ENCODE results near the gene LRP6. TPM values are rescaled to one million over a fixed set of nuclear protein-coding genes. Genes with fewer than 3 reads are reported as not detected.
"Not testable (repeated sequence)": the region's sequence is repeated elsewhere in the genome, so short reads cannot be mapped to it uniquely, and the experiment has no call there.

The LRP6 gene
- polyA plus RNA-seq, 4 donors: 59.1 to 62.4 (median 60.9) TPM

DNA sequence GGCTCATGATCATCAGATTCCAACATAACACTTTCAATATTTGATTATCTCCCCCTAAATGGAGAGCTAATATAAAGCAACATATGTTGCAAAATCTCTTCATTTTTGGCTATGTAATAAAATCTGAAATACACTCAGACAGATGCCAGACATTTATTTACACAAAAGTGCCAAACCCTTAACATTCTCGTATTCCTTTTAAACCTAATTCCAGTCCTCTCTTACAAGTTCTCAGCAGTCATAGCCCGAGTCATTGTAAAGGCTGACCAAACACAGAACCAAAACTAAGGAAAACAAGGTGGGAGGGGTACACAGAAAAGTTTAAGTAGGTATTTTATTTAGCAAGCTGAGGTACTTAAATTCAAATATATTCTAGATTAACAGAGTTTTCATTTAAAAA is 81.4 kb downstream of the LRP6 start:
- no peak for DNase-seq (ENCODE audit: low read depth in 4 of 4, low spot score in 3 of 4)

DNA sequence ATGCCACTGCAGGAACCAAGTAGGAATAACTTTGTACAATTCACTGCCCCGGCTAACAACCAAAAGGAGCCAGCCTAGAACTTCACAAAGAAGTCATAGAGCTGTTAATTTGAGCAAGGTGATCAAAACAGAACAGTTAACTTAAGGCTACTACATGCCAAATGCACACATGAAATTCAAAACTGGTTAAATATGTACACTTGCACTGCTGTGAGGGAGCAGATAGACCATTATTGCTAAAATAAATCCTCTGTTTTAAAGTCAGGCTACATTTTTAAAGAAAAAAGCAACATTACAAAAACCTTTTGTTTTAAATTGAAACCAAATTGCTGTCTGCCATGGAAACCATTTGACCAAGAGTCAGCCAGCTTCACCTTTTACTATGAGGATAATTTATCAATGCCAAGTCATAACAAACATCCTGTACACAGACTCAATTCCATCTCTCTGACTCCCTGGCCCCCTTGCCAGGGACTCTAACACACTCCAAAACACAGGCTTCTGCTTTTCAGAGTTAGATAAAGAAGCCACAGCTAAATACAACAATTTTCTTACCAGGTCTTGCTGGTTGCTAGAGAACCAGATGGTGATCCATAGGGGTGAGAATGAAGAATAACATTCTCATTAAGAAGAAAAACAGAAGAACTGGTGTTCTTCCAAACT is 84.0 kb downstream of the LRP6 start:
- DNase-seq (ENCODE audit: low read depth in 4 of 4, low spot score in 3 of 4): no peak

DNA sequence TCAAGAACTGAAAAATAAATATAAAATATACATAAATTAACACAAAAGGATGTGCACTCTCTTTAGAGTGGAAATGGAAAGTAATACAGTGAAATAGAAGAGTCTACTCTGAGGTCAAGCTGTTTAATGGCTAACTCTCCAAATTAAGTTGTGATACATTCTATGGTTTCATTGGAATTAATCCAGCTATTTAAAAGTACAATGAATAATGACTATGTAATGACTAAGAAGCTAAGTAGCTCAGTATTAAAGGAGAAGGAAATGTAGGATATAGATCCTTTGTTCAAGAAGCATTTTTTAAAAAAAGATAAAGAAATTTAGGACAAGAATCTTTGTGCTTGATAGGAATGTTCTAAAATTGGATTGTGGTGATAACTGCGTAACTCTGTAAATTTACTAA is 85.3 kb downstream of the LRP6 start:
- DNase-seq (ENCODE audit: low read depth in 4 of 4, low spot score in 3 of 4): no peak

DNA sequence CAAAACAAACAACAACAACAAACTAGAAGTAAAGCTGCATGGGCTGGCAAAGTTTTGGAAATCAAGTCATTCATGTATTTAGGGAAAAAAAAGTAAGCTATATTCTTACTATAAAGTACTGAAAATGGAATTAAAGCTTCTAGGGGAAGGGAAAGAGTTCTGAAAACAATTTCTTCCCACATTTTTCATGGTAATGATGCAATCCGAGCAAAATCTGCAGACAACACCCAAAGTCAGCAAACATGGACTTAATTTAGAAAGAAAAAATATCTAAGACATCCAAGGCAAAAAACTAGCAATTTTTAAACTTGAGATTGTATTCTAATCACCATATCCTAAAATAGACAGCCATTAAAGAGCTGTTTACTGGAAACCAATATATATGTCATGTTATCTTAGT is 86.3 kb downstream of the LRP6 start:
- no peak for DNase-seq (ENCODE audit: low read depth in 4 of 4, low spot score in 3 of 4)

DNA sequence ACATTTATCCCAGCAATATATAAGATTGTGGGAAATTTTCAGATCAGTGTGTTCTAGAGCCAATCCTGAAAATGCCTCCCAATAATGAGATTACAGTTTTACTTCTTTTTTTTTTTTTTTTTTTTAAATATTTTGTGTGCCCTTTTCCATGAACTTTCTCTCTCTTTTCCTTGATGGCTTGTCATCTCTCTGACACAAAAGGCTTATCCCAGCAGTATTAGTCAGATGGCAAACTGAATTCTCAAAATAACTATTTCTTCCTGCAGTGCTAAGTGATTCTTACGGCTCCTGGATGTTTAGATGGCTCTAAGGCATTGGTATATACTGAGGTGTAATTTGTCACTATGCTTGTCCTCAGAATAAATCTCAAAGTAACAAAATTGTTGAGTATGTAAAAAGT is 86.7 kb downstream of the LRP6 start:
- DNase-seq (ENCODE audit: low read depth in 4 of 4, low spot score in 3 of 4): no peak

DNA sequence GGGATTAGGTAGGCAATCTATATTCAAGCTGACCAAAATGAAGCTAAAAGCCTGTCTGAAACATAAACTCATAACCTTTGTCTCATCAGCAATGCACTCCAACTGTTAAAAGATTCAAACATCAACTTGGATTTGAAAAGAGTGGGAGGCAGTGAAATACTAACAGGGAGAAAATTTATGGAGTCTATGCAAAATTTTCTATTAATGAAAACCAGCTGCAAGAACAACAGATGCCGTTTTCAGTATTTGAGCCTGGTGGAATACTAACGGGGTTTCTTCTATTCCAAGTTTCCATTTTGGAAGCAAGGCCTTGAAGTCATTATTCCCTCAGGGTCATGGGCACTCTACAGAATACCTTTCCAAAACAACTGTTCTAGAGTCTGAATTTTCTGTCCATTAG is 88.3 kb downstream of the LRP6 start:
- DNase-seq (ENCODE audit: low read depth in 4 of 4, low spot score in 3 of 4): no peak

DNA sequence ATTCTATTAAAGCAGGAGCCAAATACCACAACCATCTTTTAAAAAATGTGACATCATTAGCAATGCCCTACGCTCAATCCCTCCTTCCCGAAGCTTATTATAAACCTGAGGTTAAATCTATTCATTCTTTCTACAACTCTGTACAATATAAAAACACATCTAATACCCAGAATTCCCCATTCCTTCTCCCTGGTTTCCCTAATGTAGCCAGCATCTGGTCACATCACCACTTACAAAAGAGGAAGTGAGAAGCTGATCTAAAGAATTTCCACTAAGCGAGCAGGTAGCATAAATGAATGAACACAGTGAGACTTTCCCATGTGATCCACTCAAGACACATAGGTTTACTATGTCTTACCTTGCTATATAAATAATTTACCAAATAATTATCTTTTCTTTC is 90.4 kb downstream of the LRP6 start:
- no peak for DNase-seq (ENCODE audit: low read depth in 4 of 4, low spot score in 3 of 4)

DNA sequence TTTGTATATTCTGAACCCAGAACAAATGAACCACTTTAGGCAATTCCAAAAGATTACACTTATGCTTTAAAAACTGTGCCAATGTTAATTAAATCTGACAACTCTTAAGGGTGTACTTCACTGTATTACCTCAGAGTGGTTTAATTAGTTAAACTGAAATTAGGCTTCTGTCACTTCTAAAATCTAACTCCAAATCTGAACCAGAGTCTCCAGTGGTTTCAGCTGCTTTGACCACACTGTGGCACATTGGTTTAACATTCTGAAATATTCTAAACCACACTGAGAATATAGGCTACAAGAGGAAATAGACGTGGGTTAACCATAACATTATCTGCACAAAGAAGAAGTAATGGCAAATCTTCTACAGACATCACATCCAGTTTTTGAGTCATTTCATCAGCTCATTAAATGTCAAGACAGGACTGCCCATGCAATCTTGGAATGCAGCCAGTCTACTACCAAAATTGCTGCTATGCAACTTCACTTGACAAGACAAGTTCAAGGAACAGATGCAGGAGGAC is 94.8 kb downstream of the LRP6 start:
- no peak for DNase-seq (ENCODE audit: low read depth in 4 of 4, low spot score in 3 of 4)

DNA sequence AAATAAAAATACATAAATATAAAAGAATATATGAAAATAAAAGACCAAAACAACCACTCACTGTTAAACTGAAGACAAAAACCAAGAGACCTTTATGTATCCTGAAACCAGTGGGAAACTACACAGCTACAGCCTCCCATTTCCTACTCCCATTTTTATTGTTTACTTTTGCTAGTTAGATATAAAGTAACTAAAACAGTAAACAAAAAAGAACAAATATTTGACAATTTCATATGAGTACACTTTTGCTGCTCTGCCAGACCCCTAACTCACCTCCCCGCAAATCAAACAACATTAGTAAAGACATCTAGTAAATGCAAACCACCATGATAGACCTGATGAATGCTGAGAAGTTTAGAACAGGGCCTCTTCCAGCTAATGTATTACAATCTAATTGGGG is 99.0 kb downstream of the LRP6 start:
- no peak for DNase-seq (ENCODE audit: low read depth in 4 of 4, low spot score in 3 of 4)

DNA sequence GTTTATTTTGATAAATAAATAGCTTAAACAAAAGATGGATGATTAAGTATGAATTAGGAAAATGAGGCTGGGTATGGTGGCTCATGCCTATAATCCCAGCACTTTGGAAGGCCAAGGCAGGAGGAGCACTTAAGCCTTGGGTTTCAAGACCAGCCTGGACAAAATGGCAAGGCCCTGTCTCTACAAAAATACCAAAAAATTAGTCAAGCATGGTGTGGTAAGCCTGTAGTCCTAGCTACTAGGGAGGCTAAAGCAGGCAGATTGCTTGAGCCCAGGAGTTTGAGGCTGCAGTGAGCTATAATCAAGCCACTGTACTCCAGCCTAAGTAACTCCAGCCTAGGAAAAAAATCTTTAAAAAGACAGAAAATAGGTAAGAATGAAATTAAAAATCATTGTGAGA is 100.1 kb downstream of the LRP6 start:
- no peak for DNase-seq (ENCODE audit: low read depth in 4 of 4, low spot score in 3 of 4)

DNA sequence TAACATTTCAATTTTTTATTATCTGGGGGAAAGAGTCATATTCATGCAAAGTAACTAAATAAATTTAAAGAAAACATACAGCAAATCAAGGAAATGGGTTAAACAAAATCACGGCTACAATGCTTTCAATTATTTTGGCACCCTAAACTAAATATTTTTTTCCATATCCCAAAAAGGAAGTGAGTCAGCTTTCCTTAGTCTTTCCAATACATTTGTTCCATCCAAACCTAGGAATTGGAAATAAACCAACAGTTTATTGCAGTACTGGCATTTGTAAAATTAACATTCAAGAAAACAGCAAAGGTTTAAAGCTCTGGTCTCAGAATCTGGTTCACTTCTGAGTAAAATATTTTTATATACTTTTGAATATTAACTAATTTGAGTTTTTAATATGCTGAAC is 106.9 kb downstream of the LRP6 start:
- no peak for DNase-seq (ENCODE audit: low read depth in 4 of 4, low spot score in 3 of 4)

DNA sequence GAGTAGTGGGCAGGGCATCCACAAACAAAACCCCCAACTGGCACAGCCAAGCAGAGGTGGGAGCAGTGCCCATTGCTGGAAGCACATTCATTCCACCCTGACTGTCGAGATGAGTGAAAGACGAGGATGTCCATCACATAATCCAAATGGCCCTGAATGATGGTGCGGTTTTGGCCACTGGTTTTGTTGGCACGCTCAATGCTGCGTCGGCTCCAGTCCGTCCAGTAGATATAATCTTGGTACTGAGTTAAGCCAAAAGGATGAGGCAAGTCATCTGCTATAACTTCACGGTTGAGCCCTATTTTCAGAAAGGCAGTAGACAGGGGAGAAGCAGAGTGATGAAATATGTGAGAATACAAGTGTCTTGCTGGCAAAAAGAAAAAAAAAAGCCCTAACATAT is 108.0 kb downstream of the LRP6 start:
- DNase-seq (ENCODE audit: low read depth in 4 of 4, low spot score in 3 of 4): no peak

DNA sequence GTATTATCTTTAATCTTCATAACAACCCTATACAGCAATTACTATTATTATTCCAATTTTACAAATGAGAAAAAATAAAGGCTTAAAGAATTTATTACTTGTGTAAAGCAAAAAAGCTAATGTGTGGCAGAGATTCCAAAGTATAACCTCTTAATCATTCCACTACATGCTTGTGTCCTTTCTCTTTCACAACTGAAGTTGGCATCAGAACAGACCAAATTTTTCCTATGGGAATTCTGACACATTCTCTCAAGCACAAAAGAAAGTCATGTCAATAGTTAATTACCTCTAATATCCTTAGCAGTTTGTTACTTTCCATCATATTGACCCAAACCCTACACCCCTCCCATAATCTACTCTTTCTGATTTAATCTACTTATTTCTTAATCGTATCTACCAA is 109.4 kb downstream of the LRP6 start:
- no peak for DNase-seq (ENCODE audit: low read depth in 4 of 4, low spot score in 3 of 4)

DNA sequence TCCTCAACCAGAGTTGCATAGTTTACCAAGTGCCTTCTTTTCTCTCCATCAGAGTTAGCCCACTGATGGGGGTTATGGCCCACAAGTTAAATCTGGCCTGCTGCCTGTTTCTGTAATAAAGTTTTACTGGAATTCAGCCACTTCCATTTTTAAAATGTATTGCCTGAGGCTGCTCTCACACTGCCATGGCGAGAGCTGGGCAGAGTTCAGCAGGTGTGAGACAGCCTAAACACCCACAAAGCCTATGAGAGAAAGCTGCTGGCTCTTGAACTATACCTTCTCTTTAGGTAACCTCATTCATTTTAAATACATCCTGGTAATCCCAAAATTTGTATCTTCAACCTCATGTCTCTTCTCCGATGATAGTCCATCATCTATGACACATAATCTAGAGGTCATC is 110.0 kb downstream of the LRP6 start:
- DNase-seq (ENCODE audit: low read depth in 4 of 4, low spot score in 3 of 4): no peak

DNA sequence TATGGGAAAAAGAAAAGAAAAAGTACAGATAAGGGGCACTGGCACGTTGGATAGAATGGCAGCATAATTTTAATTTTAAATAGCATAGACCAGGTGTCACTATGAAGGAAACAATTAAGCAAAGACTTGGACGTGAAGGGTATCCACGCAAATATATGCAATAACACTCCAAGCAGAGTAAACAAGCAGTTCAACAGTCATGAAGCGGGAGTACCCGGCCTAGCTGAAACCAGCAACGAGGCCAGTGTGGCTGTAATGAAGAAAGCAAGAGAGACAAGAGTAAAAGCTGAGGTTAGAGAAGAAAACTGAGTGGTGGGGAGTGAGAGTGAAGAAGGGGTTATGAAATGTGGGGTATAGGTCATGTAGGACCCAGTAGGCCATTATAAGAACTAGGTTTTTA is 110.7 kb downstream of the LRP6 start:
- DNase-seq (ENCODE audit: low read depth in 4 of 4, low spot score in 3 of 4): no peak

DNA sequence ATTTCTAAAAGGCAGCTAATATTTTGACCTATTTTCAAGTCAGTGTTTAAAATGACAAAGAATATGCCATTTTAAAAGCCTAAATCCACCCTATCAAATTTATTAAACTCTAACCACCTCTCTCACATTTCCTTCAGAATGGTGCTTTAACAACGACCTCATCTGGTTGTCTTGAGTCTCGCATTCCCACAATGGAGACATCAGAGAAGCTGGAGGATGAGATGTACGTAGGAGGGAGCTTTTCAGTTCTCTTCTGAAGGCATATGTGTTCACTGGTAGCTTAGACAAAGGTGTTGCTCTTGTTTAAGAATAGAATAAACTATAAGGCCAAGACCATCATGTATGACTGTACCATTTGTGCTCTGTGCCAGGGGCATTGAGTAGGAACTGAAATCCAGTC is 113.2 kb downstream of the LRP6 start:
- DNase-seq (ENCODE audit: low read depth in 4 of 4, low spot score in 3 of 4): no peak

DNA sequence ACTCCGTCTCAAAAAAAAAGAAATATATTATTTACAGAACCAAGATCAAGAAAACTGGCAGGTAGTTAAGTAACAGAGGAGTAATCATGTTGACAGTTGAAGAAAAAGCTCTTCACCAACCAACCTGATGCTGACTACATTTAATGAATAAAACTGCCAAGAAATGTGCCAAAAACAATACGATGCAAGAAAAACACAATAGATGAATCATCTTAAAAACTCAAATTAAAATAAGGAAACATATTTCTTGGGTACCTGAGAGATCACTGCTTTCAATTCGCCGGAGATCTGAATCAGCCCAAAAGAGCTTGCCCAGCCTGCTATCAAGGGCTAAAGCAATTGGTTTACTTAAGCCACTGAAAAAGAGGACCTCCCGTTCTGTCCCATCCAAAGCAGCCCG is 119.7 kb downstream of the LRP6 start:
- DNase-seq (ENCODE audit: low read depth in 4 of 4, low spot score in 3 of 4): no peak

DNA sequence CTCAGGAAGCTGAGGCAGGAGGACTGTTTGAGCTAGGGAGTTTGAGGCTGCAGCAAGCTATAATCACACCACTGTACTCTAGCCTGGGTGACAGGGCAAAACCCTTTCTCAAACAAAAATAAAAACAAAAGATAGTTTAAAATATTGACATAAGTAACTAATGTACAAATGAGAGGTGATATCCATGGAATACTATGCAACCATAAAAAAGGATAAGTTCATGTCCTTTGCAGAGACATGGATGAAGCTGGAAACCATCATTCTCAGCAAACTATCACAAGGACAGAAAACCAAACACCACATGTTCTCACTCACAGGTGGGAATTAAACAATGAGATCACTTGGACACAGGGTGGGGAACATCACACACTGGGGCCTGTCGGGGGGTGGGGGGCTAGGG is 122.3 kb downstream of the LRP6 start:
- not testable (repeated sequence) for DNase-seq (ENCODE audit: low read depth in 4 of 4, low spot score in 3 of 4)

DNA sequence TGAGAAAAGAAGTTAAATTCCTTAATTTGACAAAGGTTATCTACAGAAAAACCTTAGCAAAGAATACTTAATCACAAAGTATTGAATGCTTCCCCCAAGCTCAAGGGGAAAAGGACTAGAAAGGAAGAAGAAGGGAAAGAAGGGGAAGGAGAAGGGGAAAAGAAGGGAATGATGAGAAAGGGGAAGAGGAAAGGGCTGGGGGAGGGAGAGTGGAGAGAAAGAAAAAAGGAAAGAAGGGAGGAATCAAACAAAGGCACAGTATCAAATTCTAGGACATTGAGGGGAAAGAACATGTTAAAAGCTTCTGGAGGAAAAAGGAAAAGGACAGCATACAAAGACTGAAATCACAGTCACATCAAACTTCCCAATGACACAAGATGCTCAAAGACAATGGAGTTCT is 125.8 kb downstream of the LRP6 start:
- no peak for DNase-seq (ENCODE audit: low read depth in 4 of 4, low spot score in 3 of 4)

DNA sequence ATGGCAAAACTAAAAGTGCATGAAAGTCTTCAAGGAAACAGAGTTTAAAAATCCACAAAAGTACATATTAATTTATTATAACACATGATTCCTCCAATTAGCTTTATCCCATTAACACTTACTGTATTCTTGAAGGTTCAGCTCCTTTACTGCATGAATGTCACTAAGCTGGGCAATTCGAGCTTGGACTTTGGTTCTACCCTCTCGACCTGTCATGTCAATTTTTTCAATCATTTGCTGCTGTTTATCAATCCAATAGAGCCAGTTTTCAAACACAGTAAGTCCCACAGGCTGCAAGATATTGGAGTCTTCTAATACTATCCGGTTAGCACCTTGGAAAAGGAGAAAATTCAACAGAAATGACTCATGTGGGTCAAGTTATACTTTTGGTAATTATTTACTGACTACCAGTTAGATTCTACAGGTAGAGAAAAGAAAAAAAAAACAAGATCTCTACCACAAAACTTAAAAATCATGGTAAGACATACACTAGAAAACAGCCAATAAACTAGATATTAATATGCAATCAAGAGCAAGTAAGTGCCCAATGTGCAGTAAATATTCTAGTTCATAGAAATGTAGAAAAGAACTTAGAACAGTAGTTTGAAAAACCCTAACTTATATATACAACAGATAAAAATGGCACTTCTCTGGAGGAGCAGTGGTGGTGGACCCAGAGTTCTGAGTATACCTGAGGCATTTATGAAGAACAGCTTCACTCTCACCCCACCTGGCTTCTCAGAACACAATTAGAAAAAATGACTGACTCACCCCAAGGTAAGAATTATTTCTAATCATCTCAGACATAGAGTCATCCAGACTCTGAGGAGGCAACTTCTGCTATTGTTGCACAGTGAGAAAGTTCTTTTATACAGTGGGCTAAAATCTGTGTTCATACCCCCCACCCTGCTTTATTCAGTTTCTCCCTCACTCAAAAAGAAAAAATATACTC is 128.4 kb downstream of the LRP6 start:
- DNase-seq (ENCODE audit: low read depth in 4 of 4, low spot score in 3 of 4): no peak

DNA sequence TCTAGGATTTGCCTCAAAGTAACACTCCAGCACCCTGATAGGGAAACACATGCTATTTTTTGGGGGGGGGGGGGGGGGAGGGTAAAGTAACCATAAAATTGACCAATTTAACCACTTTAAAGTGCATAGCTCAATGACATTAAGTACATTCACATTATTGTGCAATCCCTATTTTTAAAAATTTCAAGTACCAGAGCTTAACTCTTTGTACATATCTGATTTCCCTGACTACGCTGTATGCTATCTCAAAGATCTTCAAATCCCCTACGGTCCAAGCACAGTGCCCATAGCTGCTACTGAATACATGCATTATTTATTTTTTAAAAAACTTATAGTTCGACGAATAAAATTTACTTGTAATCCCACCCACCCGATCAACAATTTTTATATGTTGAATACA is 133.1 kb downstream of the LRP6 start:
- no peak for DNase-seq (ENCODE audit: low read depth in 4 of 4, low spot score in 3 of 4)

DNA sequence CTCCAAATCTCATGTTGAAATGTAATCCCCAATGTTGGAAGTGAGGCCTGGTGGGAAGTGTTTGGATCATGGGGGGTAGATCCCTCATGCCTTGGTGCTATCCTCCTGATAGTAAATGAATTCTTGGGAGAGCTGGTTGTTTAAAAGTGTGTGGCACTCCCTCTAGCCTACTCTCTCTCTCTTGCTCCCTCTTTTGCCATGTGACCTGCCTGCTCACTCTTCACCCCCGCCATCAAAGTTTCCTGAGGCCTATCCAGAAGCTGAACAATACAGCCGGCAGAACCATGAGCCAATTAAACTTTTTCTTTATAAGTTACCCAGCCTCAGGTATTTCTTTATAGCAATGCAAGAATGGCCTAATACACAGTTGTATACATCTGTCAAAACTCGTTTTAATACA is 133.6 kb downstream of the LRP6 start:
- no peak for DNase-seq (ENCODE audit: low read depth in 4 of 4, low spot score in 3 of 4)
